HG03280 (cell line): ENCODE data around the gene KRT33A.
"Not testable (repeated sequence)": the region's sequence is repeated elsewhere in the genome, so short reads cannot be mapped to it uniquely, and the experiment has no call there.

Experiments
- ATAC-seq: cut with Tn5 transposase; IDR thresholded peaks from one replicate; pipeline ENCODE4 v1.9.1; 2021; ENCODE audit warnings: mild to moderate bottlenecking, moderate library complexity; ENCODE audit not compliant: unreplicated experiment

The KRT33A gene

GRCh38 chr17:41366070-41366469 lies 15.4 kb upstream of the KRT33A start:
- ATAC-seq: no peak

- ATAC-seq: no peak
Measured at GRCh38 chr17:41363881-41364280, 13.3 kb upstream of the KRT33A start.

- no peak for ATAC-seq
Measured at GRCh38 chr17:41360296-41360995, 9.8 kb upstream of the KRT33A start.

- ATAC-seq: no peak
Measured at GRCh38 chr17:41354536-41354935, 3.9 kb upstream of the KRT33A start.

GRCh38 chr17:41352597-41353366 lies 2.2 kb upstream of the KRT33A start:
- ATAC-seq: no peak

- ATAC-seq: no peak
Measured at GRCh38 chr17:41351177-41351576, 549 bp upstream of the KRT33A start.

GRCh38 chr17:41347869-41348760 lies 2.5 kb downstream of the KRT33A start:
- no peak for ATAC-seq

- not testable (repeated sequence) for ATAC-seq
Measured at GRCh38 chr17:41346421-41346820, 4.2 kb downstream of the KRT33A start.

GRCh38 chr17:41345992-41346391 lies 4.6 kb downstream of the KRT33A start:
- no peak for ATAC-seq

- ATAC-seq: no peak
Measured at GRCh38 chr17:41343029-41343428, 7.6 kb downstream of the KRT33A start.

GRCh38 chr17:41340934-41341861 lies 9.4 kb downstream of the KRT33A start:
- no peak for ATAC-seq

- no peak for ATAC-seq
Measured at GRCh38 chr17:41340494-41340893, 10.1 kb downstream of the KRT33A start.

- no peak for ATAC-seq
Measured at GRCh38 chr17:41339571-41340172, 11.0 kb downstream of the KRT33A start.

GRCh38 chr17:41338961-41339485 lies 11.6 kb downstream of the KRT33A start:
- no peak for ATAC-seq

- no peak for ATAC-seq
Measured at GRCh38 chr17:41335747-41336146, 14.9 kb downstream of the KRT33A start.

- ATAC-seq: no peak
Measured at GRCh38 chr17:41334385-41335305, 16.0 kb downstream of the KRT33A start.

GRCh38 chr17:41333836-41334235 lies 16.8 kb downstream of the KRT33A start:
- ATAC-seq: no peak

GRCh38 chr17:41333098-41333497 lies 17.5 kb downstream of the KRT33A start:
- no peak for ATAC-seq

- no peak for ATAC-seq
Measured at GRCh38 chr17:41332239-41332638, 18.4 kb downstream of the KRT33A start.
